Smooth muscle cell (in vitro differentiated cells): ENCODE results near the gene NOP16. TPM values are rescaled to one million over a fixed set of nuclear protein-coding genes. Genes with fewer than 3 reads are reported as not detected.

Source experiments
- DNase-seq: peaks from one replicate; lab custom pipeline; 2025; ENCODE audit not compliant: unreplicated experiment; lab: John Stamatoyannopoulos, UW
- H2AFZ ChIP-seq: fragments of 200-600 bp; sonication (generic); 2 replicates; pipeline ENCODE4 v1.6.0; 2016; ENCODE audit warnings: antibody characterized with exemption, low read depth, mild to moderate bottlenecking
- H3F3A ChIP-seq: fragments of 200-600 bp; sonication (generic); 2 replicates; pipeline ENCODE4 v1.6.0; 2017; ENCODE audit warnings: antibody characterized with exemption, low read depth
- H3K27ac ChIP-seq: fragments of 200-600 bp; sonication (generic); 2 replicates; pipeline ENCODE4 v1.5.1; 2016; ENCODE audit warnings: low read depth, mild to moderate bottlenecking
- H3K27me3 ChIP-seq: fragments of 200-600 bp; sonication (generic); 2 replicates; pipeline ENCODE4 v1.6.1; 2016; ENCODE audit warnings: low read depth, mild to moderate bottlenecking
- H3K36me3 ChIP-seq: fragments of 200-600 bp; sonication (generic); 2 replicates; pipeline ENCODE4 v1.5.1; 2016; ENCODE audit warnings: low read depth
- H3K4me1 ChIP-seq: fragments of 200-600 bp; sonication (generic); 2 replicates; pipeline ENCODE4 v1.5.1; 2016; ENCODE audit warnings: low read depth
- H3K4me2 ChIP-seq: fragments of 200-600 bp; sonication (generic); 2 replicates; pipeline ENCODE4 v1.6.0; 2016; ENCODE audit warnings: mild to moderate bottlenecking
- H3K4me3 ChIP-seq: fragments of 200-600 bp; sonication (generic); 2 replicates; pipeline ENCODE4 v1.5.1; 2016; ENCODE audit warnings: mild to moderate bottlenecking
- H3K79me2 ChIP-seq: fragments of 200-600 bp; sonication (generic); 2 replicates; pipeline ENCODE4 v1.6.0; 2016; ENCODE audit warnings: low read depth, mild to moderate bottlenecking
- H3K9ac ChIP-seq: fragments of 200-600 bp; sonication (generic); 2 replicates; pipeline ENCODE4 v1.6.0; 2016; ENCODE audit warnings: low read depth
- H3K9me3 ChIP-seq: fragments of 200-600 bp; sonication (generic); replicated peaks from 2 replicates; pipeline ENCODE4 v1.5.1; 2016; ENCODE audit warnings: low read depth
- H4K20me1 ChIP-seq: fragments of 200-600 bp; sonication (generic); 2 replicates; pipeline ENCODE4 v1.6.0; 2016; ENCODE audit warnings: low read depth
- WGBS: methylation state at CpG from one replicate; pipeline ENCODE4 v1.1.7; 2016; ENCODE audit warnings: low lambda C conversion rate; 5-methylcytosine and 5-hydroxymethylcytosine counted together
- polyA plus RNA-seq: library from polyadenylated mRNA; unstranded; fragments of >200 nt; fragmentation: Nextera tagmentation; extraction: Ambion mirVana; gene quantifications from 2 replicates; pipeline ENCODE4 v1.2.1, GENCODE V29; 2016
- total RNA-seq: library from RNA; depleted of rRNA; stranded (reverse); fragments of >200 nt; gene quantifications from 2 replicates; pipeline ENCODE4 v1.2.3, GENCODE V29; 2014
- TF ChIP-seq, protein P1 (sequence below): fragments of 200-600 bp; sonication (generic); IDR thresholded peaks from 2 replicates; pipeline ENCODE4 v1.5.1; 2017; ENCODE audit warnings: borderline replicate concordance, mild to moderate bottlenecking, antibody characterized with exemption; ENCODE audit not compliant: insufficient read depth, poor library complexity, severe bottlenecking

The NOP16 gene
- total and polyA plus RNA-seq, 2 experiments from 2014 or later, result 10.7 to 27.9 TPM

DNA sequence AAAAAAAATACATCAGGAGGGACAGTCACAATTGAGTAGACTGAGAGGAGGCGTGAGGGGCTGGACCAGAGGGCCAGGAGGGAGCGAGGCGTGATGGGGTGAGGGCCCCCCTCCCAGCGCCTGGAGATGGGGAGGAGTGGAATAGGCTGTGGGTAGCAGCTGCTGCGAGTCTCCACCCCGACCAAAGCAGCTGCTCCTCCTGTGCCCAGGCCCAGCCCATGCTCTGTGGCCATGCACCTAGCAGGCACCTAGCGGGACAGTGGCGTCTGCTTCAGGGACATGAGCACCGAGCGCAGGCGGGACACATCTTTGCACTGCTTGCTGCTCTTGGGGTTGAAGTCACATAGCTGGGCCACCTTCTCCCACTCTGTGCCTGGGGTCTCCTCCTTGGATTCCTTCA lies 4.1 kb upstream of the NOP16 start:
- DNase-seq, result no peak
- WGBS, result 97% methylated on average over 11 of the region's 11 CpGs
- H3K27ac ChIP-seq, result no peak overlapping the region
- no peak overlapping the region for H2AFZ ChIP-seq
- no peaks in the 10 kb centered on the region for H3F3A ChIP-seq
- peaks cover 7% of the 10 kb centered on the region for H3K4me1 ChIP-seq
- H4K20me1 ChIP-seq, result no peaks in the 10 kb centered on the region
- H3K79me2 ChIP-seq, result peaks cover 6% of the 10 kb centered on the region
- no peak overlapping the region for H3K9ac ChIP-seq
- no peaks in the 10 kb centered on the region for H3K27me3 ChIP-seq
- no peak overlapping the region for H3K4me3 ChIP-seq
- no peaks in the 10 kb centered on the region for H3K36me3 ChIP-seq
- TF ChIP-seq, protein P1, sequence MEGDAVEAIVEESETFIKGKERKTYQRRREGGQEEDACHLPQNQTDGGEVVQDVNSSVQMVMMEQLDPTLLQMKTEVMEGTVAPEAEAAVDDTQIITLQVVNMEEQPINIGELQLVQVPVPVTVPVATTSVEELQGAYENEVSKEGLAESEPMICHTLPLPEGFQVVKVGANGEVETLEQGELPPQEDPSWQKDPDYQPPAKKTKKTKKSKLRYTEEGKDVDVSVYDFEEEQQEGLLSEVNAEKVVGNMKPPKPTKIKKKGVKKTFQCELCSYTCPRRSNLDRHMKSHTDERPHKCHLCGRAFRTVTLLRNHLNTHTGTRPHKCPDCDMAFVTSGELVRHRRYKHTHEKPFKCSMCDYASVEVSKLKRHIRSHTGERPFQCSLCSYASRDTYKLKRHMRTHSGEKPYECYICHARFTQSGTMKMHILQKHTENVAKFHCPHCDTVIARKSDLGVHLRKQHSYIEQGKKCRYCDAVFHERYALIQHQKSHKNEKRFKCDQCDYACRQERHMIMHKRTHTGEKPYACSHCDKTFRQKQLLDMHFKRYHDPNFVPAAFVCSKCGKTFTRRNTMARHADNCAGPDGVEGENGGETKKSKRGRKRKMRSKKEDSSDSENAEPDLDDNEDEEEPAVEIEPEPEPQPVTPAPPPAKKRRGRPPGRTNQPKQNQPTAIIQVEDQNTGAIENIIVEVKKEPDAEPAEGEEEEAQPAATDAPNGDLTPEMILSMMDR, result no peak
- H3K9me3 ChIP-seq, result no peaks in the 10 kb centered on the region
- H3K4me2 ChIP-seq, result no peak overlapping the region

DNA sequence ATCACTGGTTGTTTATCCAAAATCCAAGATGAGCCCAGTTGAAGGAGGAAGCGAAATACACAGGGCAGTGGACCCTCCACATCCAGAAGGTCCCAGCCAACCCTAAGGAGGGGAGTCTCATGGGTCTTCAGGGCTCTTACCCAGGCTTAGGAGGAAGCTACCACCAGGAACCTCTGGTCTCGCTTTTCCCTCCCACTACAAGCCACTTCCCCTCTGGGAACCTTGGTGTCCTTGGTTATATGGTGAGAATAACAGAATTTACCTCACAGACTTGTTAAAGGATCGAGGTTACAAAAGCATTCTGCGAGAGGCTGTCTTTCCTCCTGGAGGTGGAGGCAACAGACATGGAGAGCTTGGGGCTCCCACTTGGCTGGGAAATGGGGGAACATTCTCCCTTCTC lies 3.6 kb upstream of the NOP16 start:
- H3K9me3 ChIP-seq, result no peaks in the 10 kb centered on the region
- no peak overlapping the region for H3K4me3 ChIP-seq
- H3K27me3 ChIP-seq, result no peaks in the 10 kb centered on the region
- H3F3A ChIP-seq, result no peaks in the 10 kb centered on the region
- no peak overlapping the region for H2AFZ ChIP-seq
- no peak for DNase-seq
- H3K4me2 ChIP-seq, result no peak overlapping the region
- H3K9ac ChIP-seq, result no peak overlapping the region
- WGBS, result 95% methylated on average over 4 of the region's 4 CpGs
- no peak overlapping the region for H3K27ac ChIP-seq
- H3K4me1 ChIP-seq, result peaks cover 13% of the 10 kb centered on the region
- no peaks in the 10 kb centered on the region for H4K20me1 ChIP-seq
- TF ChIP-seq, protein P1, result no peak
- no peaks in the 10 kb centered on the region for H3K36me3 ChIP-seq
- H3K79me2 ChIP-seq, result peaks cover 12% of the 10 kb centered on the region

DNA sequence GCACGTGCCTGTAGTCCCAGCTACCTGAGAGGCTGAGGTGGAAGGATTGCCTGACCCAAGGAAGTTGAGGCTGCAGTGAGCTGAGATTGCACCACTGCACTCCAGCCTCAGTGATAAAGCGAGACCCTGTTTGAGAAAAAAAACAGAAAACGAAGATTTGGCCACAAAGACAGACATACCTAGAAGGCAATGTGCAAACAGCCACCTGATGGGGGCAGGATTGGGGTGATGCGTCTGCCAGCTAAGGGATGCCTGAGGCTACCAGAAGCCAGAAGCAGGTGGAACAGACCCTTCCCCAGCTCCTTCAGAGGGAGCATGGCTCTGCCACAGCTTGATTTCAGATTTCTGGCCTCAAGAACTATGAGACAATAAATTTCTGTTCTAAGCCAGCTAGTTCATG lies 3.1 kb upstream of the NOP16 start:
- Histone ChIP-seq H3F3A (no peaks in the 10 kb centered on the region), H2AFZ (no peak overlapping the region), H3K4me2 (no peak overlapping the region), H3K9me3 (no peaks in the 10 kb centered on the region), H4K20me1 (no peaks in the 10 kb centered on the region), H3K27me3 (no peaks in the 10 kb centered on the region), H3K36me3 (no peaks in the 10 kb centered on the region), H3K9ac (no peak overlapping the region), H3K4me1 (peaks cover 14% of the 10 kb centered on the region), H3K4me3 (no peak overlapping the region), H3K79me2 (peaks cover 16% of the 10 kb centered on the region), H3K27ac (no peak overlapping the region)
- TF ChIP-seq, protein P1, result no peak
- WGBS, result 97% methylated on average over 4 of the region's 4 CpGs
- DNase-seq, result no peak

DNA sequence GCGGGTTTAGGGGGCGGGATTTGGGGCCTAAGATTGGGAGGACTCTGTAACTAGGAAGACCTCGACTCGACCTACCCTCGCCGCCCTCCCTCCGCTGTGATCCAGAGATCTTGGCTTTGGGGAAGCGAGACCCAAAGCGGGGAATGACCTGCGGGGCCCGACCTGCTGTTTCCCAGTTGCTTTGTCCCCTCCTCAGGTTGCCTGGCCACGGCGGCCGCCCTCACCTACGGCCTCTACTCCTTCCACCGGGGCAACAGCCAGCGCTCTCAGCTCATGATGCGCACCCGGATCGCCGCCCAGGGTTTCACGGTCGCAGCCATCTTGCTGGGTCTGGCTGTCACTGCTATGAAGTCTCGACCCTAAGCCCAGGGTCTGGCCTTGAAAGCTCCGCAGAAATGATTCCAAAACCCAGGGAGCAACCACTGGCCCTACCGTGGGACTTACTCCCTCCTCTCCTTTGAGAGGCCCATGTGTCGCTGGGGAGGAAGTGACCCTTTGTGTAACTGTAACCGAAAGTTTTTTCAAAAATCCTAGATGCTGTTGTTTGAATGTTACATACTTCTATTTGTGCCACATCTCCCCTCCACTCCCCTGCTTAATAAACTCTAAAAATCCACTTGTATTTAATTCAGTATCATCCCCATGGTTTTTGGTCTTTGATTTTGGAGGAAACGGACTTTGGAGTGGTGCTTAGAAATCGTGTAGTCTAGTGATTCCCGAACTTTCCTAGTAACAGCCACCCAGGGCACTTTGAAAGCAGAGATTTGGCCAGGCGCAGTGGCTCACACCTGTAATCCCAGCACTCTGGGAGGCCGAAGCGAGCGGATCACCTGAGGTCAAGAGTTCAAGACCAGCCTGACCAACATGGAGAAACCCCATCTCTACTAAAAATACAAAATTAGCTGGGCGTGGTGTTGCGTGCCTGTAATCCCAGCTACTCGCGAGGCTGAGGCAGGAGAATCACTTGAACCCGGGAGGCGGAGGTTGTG lies 1.0 kb upstream of the NOP16 start:
- H4K20me1 ChIP-seq, result no peaks in the 10 kb centered on the region
- no peak overlapping the region for H2AFZ ChIP-seq
- no peak for DNase-seq
- peaks cover 29% of the 10 kb centered on the region for H3K79me2 ChIP-seq
- no peaks in the 10 kb centered on the region for H3K27me3 ChIP-seq
- H3K9me3 ChIP-seq, result no peaks in the 10 kb centered on the region
- H3K4me3 ChIP-seq, result peak overlapping the region; percentile 64
- WGBS, result 32% methylated on average over 37 of the region's 41 CpGs
- peaks cover 14% of the 10 kb centered on the region for H3K4me1 ChIP-seq
- TF ChIP-seq, protein P1, result no peak
- peak overlapping the region; percentile 99 for H3K4me2 ChIP-seq
- H3K9ac ChIP-seq, result peak overlapping the region; percentile 53
- peak overlapping the region; percentile 81 for H3K27ac ChIP-seq
- no peaks in the 10 kb centered on the region for H3F3A ChIP-seq
- H3K36me3 ChIP-seq, result peaks cover 3% of the 10 kb centered on the region
